Lower lobe of right lung (tissue), 2 donors: ENCODE results near the gene SLAMF6. TPM values are rescaled to one million over a fixed set of nuclear protein-coding genes. Genes with fewer than 3 reads are reported as not detected.
"Not testable (repeated sequence)": the region's sequence is repeated elsewhere in the genome, so short reads cannot be mapped to it uniquely, and the experiment has no call there.

ENCODE experiments used
- ATAC-seq, 2 donors: fragments of 200-7000 bp; cut with Tn5 transposase; one replicate each; pipeline ENCODE4 v1.9.1; 2020 to 2022; ENCODE audit warnings: mild to moderate bottlenecking in 2 of 2, moderate library complexity in 2 of 2
- DNase-seq: peaks from one replicate; pipeline ENCODE4 v3.0.0-alpha.2; 2020
- H3K27ac ChIP-seq: fragments of 200-600 bp; one replicate; pipeline ENCODE4 v1.8.0; 2022
- H3K27me3 ChIP-seq: fragments of 200-600 bp; one replicate; pipeline ENCODE4 v1.8.0; 2022; ENCODE audit warnings: low read depth
- H3K36me3 ChIP-seq: fragments of 200-600 bp; one replicate; pipeline ENCODE4 v1.8.0; 2022; ENCODE audit warnings: mild to moderate bottlenecking
- H3K4me1 ChIP-seq: fragments of 200-600 bp; one replicate; pipeline ENCODE4 v1.8.0; 2022
- H3K4me3 ChIP-seq: fragments of 200-600 bp; one replicate; pipeline ENCODE4 v1.8.0; 2022; ENCODE audit warnings: mild to moderate bottlenecking
- H3K9me3 ChIP-seq: fragments of 200-600 bp; one replicate; pipeline ENCODE4 v1.8.0; 2022
- intact Hi-C: fragments of 100-400 bp; cut with DNase I; formaldehyde crosslinking; loops from one replicate; pipeline ENCODE4 v1.11.0; 2022
- total RNA-seq: library from RNA; stranded (reverse); fragmentation: NEBNext Ultra II Directional; extraction: Animal tissue kit (Norgen Biotek cat#: 25700); gene quantifications from one replicate; pipeline ENCODE4 v1.2.1, GENCODE V29; 2021
- TF ChIP-seq, protein P1 (sequence below): fragments of 200-600 bp; IDR thresholded peaks from one replicate; pipeline ENCODE4 v1.8.0; 2022; ENCODE audit warnings: antibody characterized with exemption, mild to moderate bottlenecking
- donor health status: DM: no; HTN: yes; CAD: no; lungs with severe emphysema.

The SLAMF6 gene
- total RNA-seq, 1 donor from 2014 or later = 4.8 TPM

GRCh38 chr1:160488347-160489058 lies 34.6 kb downstream of the SLAMF6 start:
- Histone ChIP-seq H3K9me3 (no peaks in the 10 kb centered on the region), H3K27ac (no peak overlapping the region), H3K4me1 (no peaks in the 10 kb centered on the region), H3K36me3 (no peaks in the 10 kb centered on the region), H3K4me3 (no peak overlapping the region), H3K27me3 (no peaks in the 10 kb centered on the region)
- ATAC-seq = no peak
- TF ChIP-seq, protein P1, sequence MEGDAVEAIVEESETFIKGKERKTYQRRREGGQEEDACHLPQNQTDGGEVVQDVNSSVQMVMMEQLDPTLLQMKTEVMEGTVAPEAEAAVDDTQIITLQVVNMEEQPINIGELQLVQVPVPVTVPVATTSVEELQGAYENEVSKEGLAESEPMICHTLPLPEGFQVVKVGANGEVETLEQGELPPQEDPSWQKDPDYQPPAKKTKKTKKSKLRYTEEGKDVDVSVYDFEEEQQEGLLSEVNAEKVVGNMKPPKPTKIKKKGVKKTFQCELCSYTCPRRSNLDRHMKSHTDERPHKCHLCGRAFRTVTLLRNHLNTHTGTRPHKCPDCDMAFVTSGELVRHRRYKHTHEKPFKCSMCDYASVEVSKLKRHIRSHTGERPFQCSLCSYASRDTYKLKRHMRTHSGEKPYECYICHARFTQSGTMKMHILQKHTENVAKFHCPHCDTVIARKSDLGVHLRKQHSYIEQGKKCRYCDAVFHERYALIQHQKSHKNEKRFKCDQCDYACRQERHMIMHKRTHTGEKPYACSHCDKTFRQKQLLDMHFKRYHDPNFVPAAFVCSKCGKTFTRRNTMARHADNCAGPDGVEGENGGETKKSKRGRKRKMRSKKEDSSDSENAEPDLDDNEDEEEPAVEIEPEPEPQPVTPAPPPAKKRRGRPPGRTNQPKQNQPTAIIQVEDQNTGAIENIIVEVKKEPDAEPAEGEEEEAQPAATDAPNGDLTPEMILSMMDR = no peak
- intact Hi-C loops = no loop called here
- DNase-seq = no peak

- intact Hi-C loops = no loop called here
- Histone ChIP-seq H3K27me3 (no peaks in the 10 kb centered on the region), H3K36me3 (no peaks in the 10 kb centered on the region), H3K27ac (no peak overlapping the region), H3K4me3 (no peak overlapping the region), H3K9me3 (no peaks in the 10 kb centered on the region), H3K4me1 (no peaks in the 10 kb centered on the region)
- TF ChIP-seq, protein P1 = no peak
- no peak for DNase-seq
- ATAC-seq = no peak
These were observed 36.6 kb downstream of the SLAMF6 start for GRCh38 chr1:160486453-160486852.

DNA sequence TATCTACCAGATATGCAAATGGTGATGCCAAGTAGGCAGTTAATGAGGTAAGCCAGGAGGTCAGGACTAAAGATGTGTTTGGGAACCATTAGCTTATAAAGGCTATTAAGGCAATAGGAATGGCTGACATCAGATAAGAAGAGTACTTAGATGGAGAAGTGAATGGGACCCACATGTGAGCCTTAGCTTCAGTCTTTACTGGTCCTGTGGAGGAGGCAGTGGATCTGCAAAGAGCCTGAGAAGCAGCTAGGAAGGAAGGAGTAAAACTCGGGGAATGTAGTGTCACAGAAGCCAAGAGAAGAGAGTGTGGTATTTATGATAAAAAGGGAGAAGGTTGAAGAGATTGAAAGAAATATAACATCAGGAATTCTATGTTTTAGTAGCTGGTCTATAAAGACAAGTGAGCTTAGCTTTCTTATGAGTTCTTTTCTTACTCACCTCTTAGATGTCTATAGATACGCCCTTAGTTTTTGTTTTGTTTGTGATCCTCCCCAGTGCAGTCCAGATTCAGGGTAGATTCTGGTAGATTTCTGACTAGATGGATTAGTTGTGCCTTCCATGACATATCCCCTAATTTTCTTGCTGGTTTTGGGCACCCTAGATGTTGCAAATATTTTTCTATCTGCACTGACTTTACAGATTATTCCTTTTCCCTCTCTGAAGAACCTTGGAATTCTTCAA lies 39.4 kb downstream of the SLAMF6 start:
- no peak overlapping the region for H3K4me3 ChIP-seq
- no peaks in the 10 kb centered on the region for H3K27me3 ChIP-seq
- H3K27ac ChIP-seq = no peak overlapping the region
- H3K36me3 ChIP-seq = no peaks in the 10 kb centered on the region
- no peaks in the 10 kb centered on the region for H3K9me3 ChIP-seq
- TF ChIP-seq, protein P1 = no peak
- DNase-seq (no peak), ATAC-seq (no peak)
- no peaks in the 10 kb centered on the region for H3K4me1 ChIP-seq
- intact Hi-C loops = no loop called here

- TF ChIP-seq, protein P1 = no peak
- no peaks in the 10 kb centered on the region for H3K27me3 ChIP-seq
- H3K36me3 ChIP-seq = no peaks in the 10 kb centered on the region
- H3K4me3 ChIP-seq = no peak overlapping the region
- intact Hi-C loops = no loop called here
- no peaks in the 10 kb centered on the region for H3K4me1 ChIP-seq
- H3K9me3 ChIP-seq = no peaks in the 10 kb centered on the region
- no peak for ATAC-seq
- no peak for DNase-seq
- no peak overlapping the region for H3K27ac ChIP-seq
These were observed 41.0 kb downstream of the SLAMF6 start for GRCh38 chr1:160481979-160482596.

- DNase-seq, ATAC-seq, H3K27me3 ChIP-seq, intact Hi-C loops, H3K27ac ChIP-seq, H3K4me1 ChIP-seq, H3K4me3 ChIP-seq, H3K9me3 ChIP-seq, H3K36me3 ChIP-seq: not testable (repeated sequence)
These were observed 42.3 kb downstream of the SLAMF6 start for GRCh38 chr1:160480781-160481180.

- H3K27ac ChIP-seq, H3K36me3 ChIP-seq, intact Hi-C loops, H3K27me3 ChIP-seq, ATAC-seq, DNase-seq, H3K9me3 ChIP-seq, H3K4me3 ChIP-seq, H3K4me1 ChIP-seq: not testable (repeated sequence)
These were observed 44.0 kb downstream of the SLAMF6 start for GRCh38 chr1:160479091-160479490.
